ES-I3 (cell line): ENCODE results near the gene SLC24A3.

Source experiments
- H3K36me3 ChIP-seq: 2 replicates; pipeline ENCODE4 v1.6.1; 2013; ENCODE audit warnings: mild to moderate bottlenecking, low read length, control low read depth, moderate library complexity; ENCODE audit not compliant: insufficient read depth
- H3K4me1 ChIP-seq: 2 replicates; pipeline ENCODE4 v1.6.1; 2013; ENCODE audit warnings: mild to moderate bottlenecking, control low read depth, low read length; ENCODE audit not compliant: insufficient read depth
- H3K9ac ChIP-seq: 2 replicates; pipeline ENCODE4 v1.6.1; 2013; ENCODE audit warnings: low read depth, mild to moderate bottlenecking, low read length, moderate library complexity
- H3K9me3 ChIP-seq: 2 replicates; pipeline ENCODE4 v1.6.1; 2013; ENCODE audit warnings: mild to moderate bottlenecking, low read length, moderate library complexity; ENCODE audit not compliant: control insufficient read depth, insufficient read depth

Gene SLC24A3

GRCh38 chr20:19531446-19531845 lies 319.0 kb downstream of the SLC24A3 start:
- H3K4me1 ChIP-seq, result no peaks in the 10 kb centered on the region
- no peaks in the 10 kb centered on the region for H3K36me3 ChIP-seq
- peaks cover 3% of the 10 kb centered on the region; the same call in 1 of the 2 replicates for H3K9me3 ChIP-seq
- H3K9ac ChIP-seq, result no peak overlapping the region

DNA sequence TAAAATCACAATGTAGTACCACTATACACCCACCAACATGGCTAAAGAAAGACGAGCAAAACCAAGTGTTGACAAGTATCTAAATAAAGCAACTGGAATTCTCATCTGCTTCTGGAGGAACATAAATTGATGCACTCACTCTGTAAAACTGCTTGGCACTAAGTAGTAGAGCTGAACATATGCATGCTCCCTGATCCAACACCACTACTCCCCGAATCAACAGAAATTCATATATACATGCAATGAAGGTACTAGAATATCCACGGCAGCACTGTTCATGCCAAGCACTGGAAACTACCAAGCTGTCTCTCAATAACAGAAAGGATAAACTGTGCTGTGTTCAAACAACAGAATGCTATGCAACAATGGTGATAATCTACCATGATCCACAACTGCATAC lies 326.1 kb downstream of the SLC24A3 start:
- H3K9me3 ChIP-seq, result peaks cover 3% of the 10 kb centered on the region; the same call in 1 of the 2 replicates
- H3K9ac ChIP-seq, result no peak overlapping the region
- no peaks in the 10 kb centered on the region for H3K36me3 ChIP-seq
- no peaks in the 10 kb centered on the region for H3K4me1 ChIP-seq

DNA sequence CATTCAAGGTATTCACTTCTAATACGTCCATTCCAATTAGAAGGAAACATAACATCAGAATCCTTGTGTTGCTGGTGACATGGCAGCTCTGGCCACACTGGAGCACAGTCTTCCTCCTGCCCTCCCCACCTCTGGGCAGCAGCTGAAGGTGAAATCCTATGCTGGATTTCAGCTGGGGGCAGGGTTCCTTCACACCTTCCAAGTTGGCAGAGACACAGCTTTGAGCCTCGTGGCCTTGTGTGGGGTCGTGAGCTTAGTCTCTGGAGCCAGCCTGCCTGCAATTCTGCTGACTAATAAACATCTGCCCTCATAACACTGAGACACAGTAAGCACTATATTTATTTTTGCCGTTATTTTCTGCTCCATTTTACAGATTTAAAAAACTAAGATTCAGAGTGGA lies 326.7 kb downstream of the SLC24A3 start:
- Histone ChIP-seq H3K9ac (no peak overlapping the region), H3K4me1 (no peaks in the 10 kb centered on the region), H3K9me3 (peaks cover 3% of the 10 kb centered on the region; the same call in 1 of the 2 replicates), H3K36me3 (no peaks in the 10 kb centered on the region)

GRCh38 chr20:19540392-19540791 lies 327.9 kb downstream of the SLC24A3 start:
- Histone ChIP-seq H3K36me3 (no peaks in the 10 kb centered on the region), H3K9ac (no peak overlapping the region), H3K4me1 (no peaks in the 10 kb centered on the region), H3K9me3 (peaks cover under 1% of the 10 kb centered on the region; the same call in 1 of the 2 replicates)

GRCh38 chr20:19543101-19543500 lies 330.7 kb downstream of the SLC24A3 start:
- no peaks in the 10 kb centered on the region for H3K4me1 ChIP-seq
- no peaks in the 10 kb centered on the region for H3K36me3 ChIP-seq
- H3K9ac ChIP-seq, result no peak overlapping the region
- no peaks in the 10 kb centered on the region for H3K9me3 ChIP-seq

DNA sequence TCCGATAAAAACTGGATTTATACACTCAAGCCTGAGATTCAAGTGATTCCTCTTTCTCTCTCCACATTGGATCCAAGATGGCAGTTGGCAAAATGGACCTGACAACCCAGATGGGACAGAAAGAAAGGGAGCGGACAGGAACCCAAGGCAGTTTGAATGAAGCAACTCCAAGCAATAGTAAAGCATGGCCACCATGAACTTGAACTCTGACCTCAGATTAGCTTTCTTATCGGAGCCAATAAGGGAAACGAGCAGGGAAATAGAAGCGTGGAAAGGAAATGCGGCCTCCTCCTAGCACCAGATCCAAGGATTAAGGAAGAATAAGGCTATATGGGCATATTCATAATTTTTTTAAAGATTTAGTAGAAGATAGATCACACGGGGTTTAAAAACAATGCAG lies 332.2 kb downstream of the SLC24A3 start:
- no peaks in the 10 kb centered on the region for H3K36me3 ChIP-seq
- no peak overlapping the region for H3K9ac ChIP-seq
- no peaks in the 10 kb centered on the region for H3K9me3 ChIP-seq
- H3K4me1 ChIP-seq, result no peaks in the 10 kb centered on the region

DNA sequence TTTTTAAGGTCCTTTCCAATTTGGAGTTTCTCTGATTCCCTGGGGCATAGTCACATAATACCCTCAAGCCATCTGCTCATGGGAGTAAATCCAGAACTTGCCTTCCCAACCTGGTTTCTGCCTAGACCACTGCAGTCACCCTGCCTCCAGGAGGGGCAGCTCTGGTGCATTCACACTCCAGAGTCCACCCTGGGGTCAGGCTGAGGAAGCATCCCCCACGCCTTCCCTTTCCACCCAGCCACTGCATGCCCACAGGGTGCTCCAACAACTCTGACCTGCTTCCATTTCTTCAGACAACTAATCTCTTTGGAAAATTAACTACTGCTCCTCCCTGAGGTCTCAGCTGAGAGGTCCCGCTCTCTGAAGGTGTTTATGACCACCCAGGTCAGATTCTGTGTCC lies 334.2 kb downstream of the SLC24A3 start:
- H3K4me1 ChIP-seq, result no peaks in the 10 kb centered on the region
- H3K9ac ChIP-seq, result no peak overlapping the region
- no peaks in the 10 kb centered on the region for H3K9me3 ChIP-seq
- no peaks in the 10 kb centered on the region for H3K36me3 ChIP-seq

GRCh38 chr20:19547547-19547946 lies 335.1 kb downstream of the SLC24A3 start:
- H3K4me1 ChIP-seq, result peaks cover 4% of the 10 kb centered on the region
- no peaks in the 10 kb centered on the region for H3K9me3 ChIP-seq
- no peaks in the 10 kb centered on the region for H3K36me3 ChIP-seq
- no peak overlapping the region for H3K9ac ChIP-seq

DNA sequence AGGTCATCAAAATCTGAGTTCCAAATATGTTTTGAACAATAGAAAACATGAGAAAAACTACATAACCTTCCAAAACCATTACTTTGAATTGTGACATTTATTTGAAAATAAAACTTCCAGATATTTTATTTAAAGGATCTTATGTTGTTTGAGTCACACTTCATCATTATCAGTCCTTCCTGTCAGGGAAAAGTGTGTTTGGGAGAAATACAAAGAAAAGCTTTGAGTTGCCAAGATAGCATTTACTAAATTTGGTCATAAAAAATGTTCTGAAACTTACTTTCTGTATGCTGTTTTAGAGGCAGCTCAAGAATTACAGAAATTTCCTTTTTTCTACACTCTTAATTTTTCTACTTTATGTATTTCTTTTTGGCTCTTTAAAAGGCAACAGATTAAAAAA lies 337.5 kb downstream of the SLC24A3 start:
- Histone ChIP-seq H3K9me3 (no peaks in the 10 kb centered on the region), H3K9ac (no peak overlapping the region), H3K36me3 (no peaks in the 10 kb centered on the region), H3K4me1 (peaks cover 4% of the 10 kb centered on the region)

GRCh38 chr20:19552221-19553180 lies 340.1 kb downstream of the SLC24A3 start:
- no peaks in the 10 kb centered on the region for H3K36me3 ChIP-seq
- no peak overlapping the region; the same call in 1 of the 2 replicates for H3K9ac ChIP-seq
- H3K4me1 ChIP-seq, result peaks cover 4% of the 10 kb centered on the region
- no peaks in the 10 kb centered on the region for H3K9me3 ChIP-seq

GRCh38 chr20:19554666-19555065 lies 342.2 kb downstream of the SLC24A3 start:
- peaks cover 4% of the 10 kb centered on the region for H3K4me1 ChIP-seq
- H3K9me3 ChIP-seq, result no peaks in the 10 kb centered on the region
- no peak overlapping the region for H3K9ac ChIP-seq
- no peaks in the 10 kb centered on the region for H3K36me3 ChIP-seq

DNA sequence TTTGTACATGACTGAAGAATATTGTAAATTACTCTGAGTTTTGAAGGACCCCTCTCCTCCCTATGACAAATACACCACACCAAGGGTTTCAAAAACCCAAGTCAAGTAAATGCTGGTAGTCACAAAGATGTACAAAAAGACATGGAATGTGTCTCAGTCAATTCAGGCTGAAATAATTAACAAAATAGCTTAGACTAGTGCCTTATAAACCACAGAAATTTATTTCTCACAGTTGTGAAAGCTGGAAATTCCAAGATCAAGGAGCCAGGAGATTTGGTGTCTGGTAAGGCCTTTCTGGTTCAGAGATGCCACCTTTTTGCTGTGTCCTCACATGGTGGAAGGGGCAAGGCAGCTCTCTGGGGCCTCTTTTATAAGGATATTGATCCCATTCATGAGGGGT lies 343.3 kb downstream of the SLC24A3 start:
- Histone ChIP-seq H3K9ac (no peak overlapping the region), H3K9me3 (no peaks in the 10 kb centered on the region), H3K4me1 (peaks cover 4% of the 10 kb centered on the region), H3K36me3 (no peaks in the 10 kb centered on the region)

DNA sequence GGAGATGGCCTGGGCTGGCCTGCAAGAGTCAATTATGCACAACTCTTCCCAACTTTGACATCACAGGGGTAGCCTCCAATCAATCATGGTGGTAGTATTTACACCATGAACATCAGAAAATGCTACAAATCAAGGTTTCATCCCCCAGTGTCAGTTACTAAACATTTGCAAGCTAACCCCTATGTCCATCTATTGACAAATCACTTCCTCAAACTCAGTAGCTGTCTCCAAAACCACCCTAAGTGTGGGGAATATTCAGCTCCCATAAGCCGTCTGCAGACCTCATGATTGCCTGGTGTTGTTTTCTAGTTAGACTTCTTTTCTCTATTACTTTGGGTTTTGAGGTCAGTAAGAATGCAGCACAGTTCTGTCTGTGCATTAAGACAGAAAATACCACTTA lies 344.8 kb downstream of the SLC24A3 start:
- Histone ChIP-seq H3K9ac (no peak overlapping the region), H3K9me3 (no peaks in the 10 kb centered on the region), H3K36me3 (no peaks in the 10 kb centered on the region), H3K4me1 (no peaks in the 10 kb centered on the region; the same call in 1 of the 2 replicates)

DNA sequence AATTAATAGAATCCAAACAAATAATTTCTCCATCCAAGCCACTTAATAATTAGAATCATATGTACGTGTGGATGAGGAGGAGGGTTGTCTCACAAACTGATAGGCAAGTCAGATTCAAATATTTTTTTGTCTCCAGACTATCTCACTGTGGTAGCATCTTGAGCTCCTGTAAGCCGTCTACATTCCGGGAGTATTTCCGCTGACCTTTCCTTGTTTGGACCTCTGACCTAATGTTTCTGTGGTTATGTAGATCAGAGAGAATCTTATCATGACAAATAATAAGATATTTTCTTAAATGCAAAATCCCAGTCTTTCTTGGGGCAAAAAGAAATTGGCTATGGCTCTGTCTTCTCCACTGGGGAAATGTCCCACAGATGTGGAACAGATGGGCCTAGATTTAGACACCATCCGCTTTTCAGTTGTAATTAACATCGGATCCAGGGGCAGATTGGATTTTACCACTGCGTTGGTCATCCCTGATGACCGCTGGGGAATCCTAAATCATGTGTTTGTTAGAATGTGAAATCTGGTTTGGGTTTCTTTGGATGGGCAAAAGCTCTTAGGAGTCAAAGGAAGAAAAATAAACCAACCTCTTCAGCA lies 348.5 kb downstream of the SLC24A3 start:
- Histone ChIP-seq H3K36me3 (no peaks in the 10 kb centered on the region), H3K9me3 (no peaks in the 10 kb centered on the region), H3K9ac (no peak overlapping the region), H3K4me1 (no peaks in the 10 kb centered on the region)

DNA sequence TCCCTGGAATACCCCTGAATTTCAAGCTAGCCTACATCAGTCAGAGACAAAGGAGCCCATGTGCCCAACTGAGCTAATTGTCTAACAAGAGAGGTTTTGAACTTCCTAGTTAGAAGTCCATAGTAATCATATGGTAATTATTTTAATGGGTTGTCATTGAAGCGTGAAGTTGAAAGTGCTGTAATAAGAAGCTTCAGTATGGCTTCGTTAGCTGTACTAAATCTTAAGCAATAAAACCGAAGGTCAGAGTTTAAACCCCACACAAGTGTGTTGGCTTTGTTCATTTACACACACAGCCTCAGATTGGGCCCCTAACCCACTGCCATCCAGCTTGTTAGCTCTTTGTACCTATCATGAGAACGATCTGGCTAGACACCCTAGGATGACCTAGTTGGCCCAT lies 350.0 kb downstream of the SLC24A3 start:
- no peak overlapping the region for H3K9ac ChIP-seq
- H3K9me3 ChIP-seq, result no peaks in the 10 kb centered on the region
- no peaks in the 10 kb centered on the region for H3K36me3 ChIP-seq
- H3K4me1 ChIP-seq, result no peaks in the 10 kb centered on the region
